Tibial nerve (tissue), 4 donors: ENCODE data around the gene NOC2L. TPM values are rescaled to one million over a fixed set of nuclear protein-coding genes. Genes with fewer than 3 reads are reported as not detected.
"Not testable (repeated sequence)": the region's sequence is repeated elsewhere in the genome, so short reads cannot be mapped to it uniquely, and the experiment has no call there.

Source experiments
- DNase-seq, 2 donors: peaks; one replicate each; pipeline ENCODE4 v3.0.0-alpha.2; 2019; ENCODE audit warnings: low spot score in 2 of 2
- H3K27ac ChIP-seq, 4 donors: fragments of 200-600 bp; sonication (generic) in 3 of 4; one replicate each; pipeline ENCODE4 v1.5.1; 2017 to 2019; ENCODE audit warnings: mild to moderate bottlenecking in 1 of 4
- H3K27me3 ChIP-seq, 2 donors: fragments of 200-600 bp; sonication (generic) in 1 of 2; one replicate each; pipeline versions ENCODE4 v1.5.1 to v1.6.0; 2017 to 2019
- H3K36me3 ChIP-seq, 3 donors: fragments of 200-600 bp; sonication (generic); one replicate each; pipeline ENCODE4 v1.5.1; 2018 to 2019
- H3K4me1 ChIP-seq, 4 donors: fragments of 200-600 bp; sonication (generic) in 3 of 4; one replicate each; pipeline ENCODE4 v1.5.1; 2017 to 2019
- H3K4me3 ChIP-seq, 4 donors: fragments of 200-600 bp; sonication (generic) in 3 of 4; one replicate each; pipeline ENCODE4 v1.5.1; 2017 to 2019; ENCODE audit warnings: mild to moderate bottlenecking in 1 of 4, moderate library complexity in 1 of 4
- H3K9me3 ChIP-seq, 4 donors: fragments of 200-600 bp; sonication (generic) in 3 of 4; one replicate each; pipeline ENCODE4 v1.5.1; 2017 to 2019
- EP300 ChIP-seq, 2 donors: sonication (generic); formaldehyde crosslinking; IDR thresholded peaks; one replicate each; pipeline ENCODE4 v1.6.1; 2017; ENCODE audit warnings: antibody characterized with exemption in 2 of 2, mild to moderate bottlenecking in 1 of 2
- POLR2A ChIP-seq, 2 donors: fragments of 450-650 bp; IDR thresholded peaks; one replicate each; pipeline ENCODE4 v1.6.1; 2017; ENCODE audit warnings: antibody characterized with exemption in 2 of 2, mild to moderate bottlenecking in 2 of 2, moderate library complexity in 2 of 2
- WGBS, 2 donors: methylation state at CpG; one replicate each; pipeline ENCODE4 v1.1.5; 2018; 5-methylcytosine and 5-hydroxymethylcytosine counted together
- small RNA-seq: library from RNA; depleted of rRNA; stranded (forward); fragments of <200 nt; gene quantifications from one replicate; pipeline ENCODE3, GENCODE V24; 2016
- total RNA-seq, 4 donors: library from RNA; depleted of rRNA; stranded (reverse); fragments of >200 nt; gene quantifications; one replicate each; pipeline ENCODE4 v1.1.0, GENCODE V29; 2016
- TF ChIP-seq, protein P1 (sequence below), 5 experiments: fragments of 200-600 bp in 3 of 5; fragments of 450-650 bp in 2 of 5; sonication (generic) in 3 of 5; IDR thresholded peaks; one replicate each; pipeline ENCODE4 v1.5.1; 2016 to 2019; ENCODE audit warnings: antibody characterized with exemption in 5 of 5, mild to moderate bottlenecking in 3 of 5, moderate library complexity in 2 of 5

The NOC2L gene
- total RNA-seq, 4 donors from 2014 or later: 28.2 to 54.0 (median 46.4) TPM

DNA sequence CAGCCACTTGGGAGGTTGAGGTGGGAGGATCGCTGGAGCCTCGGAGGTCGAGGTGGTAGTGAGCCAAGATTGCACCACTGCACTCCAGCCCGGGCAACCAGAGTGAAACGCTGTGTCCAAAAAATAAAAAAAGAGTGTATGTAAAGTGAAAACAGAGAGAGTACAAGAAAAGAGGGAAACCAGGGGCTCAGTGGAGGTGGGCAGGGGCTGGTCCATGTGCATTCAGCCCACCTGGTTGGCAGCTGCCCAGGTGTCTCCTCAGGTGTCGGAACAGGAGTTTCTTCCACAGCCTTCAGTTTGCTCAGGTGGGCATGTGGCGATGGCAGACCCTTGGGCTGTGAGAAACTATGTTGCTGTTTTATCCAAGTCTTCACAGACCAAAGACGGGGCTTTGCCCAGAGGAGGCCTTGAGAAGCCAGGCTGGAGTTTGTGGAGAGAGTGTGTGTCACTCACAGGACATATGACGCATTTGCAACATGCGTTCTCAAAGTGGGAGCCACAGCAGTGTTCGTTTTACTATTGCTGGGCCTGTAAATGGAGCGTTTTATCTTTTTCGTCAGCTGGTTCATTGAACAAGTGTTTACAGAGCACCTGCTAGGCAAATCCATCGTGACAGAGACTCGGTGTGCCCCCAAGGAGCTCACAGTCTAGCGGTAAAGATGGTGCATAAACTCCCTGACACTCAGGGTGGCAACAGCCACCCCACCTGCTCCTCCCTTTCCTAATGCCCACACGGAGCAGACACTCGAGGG is 57.8 kb downstream of the NOC2L start:
- H3K9me3 ChIP-seq: no peaks in the 10 kb centered on the region
- H3K27ac ChIP-seq: no peak overlapping the region
- no peak overlapping the region for H3K4me3 ChIP-seq
- no peaks in the 10 kb centered on the region for H3K36me3 ChIP-seq
- H3K27me3 ChIP-seq: peaks cover 0 to 39% of the 10 kb centered on the region in 2 donors
- H3K4me1 ChIP-seq: peaks cover 0 to 23% (median 12%) of the 10 kb centered on the region in 4 donors
- peak in 1 of 2 donors; percentile 9 for DNase-seq
- 79% methylated on average over 18 of the region's 18 CpGs for WGBS, 2 donors
- no peak for TF ChIP-seq EP300 (IDR thresholded peaks at IDR 0.05)
- TF ChIP-seq, protein P1, sequence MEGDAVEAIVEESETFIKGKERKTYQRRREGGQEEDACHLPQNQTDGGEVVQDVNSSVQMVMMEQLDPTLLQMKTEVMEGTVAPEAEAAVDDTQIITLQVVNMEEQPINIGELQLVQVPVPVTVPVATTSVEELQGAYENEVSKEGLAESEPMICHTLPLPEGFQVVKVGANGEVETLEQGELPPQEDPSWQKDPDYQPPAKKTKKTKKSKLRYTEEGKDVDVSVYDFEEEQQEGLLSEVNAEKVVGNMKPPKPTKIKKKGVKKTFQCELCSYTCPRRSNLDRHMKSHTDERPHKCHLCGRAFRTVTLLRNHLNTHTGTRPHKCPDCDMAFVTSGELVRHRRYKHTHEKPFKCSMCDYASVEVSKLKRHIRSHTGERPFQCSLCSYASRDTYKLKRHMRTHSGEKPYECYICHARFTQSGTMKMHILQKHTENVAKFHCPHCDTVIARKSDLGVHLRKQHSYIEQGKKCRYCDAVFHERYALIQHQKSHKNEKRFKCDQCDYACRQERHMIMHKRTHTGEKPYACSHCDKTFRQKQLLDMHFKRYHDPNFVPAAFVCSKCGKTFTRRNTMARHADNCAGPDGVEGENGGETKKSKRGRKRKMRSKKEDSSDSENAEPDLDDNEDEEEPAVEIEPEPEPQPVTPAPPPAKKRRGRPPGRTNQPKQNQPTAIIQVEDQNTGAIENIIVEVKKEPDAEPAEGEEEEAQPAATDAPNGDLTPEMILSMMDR (IDR thresholded peaks at IDR 0.05): no peak
- TF ChIP-seq POLR2A (IDR thresholded peaks at IDR 0.05): no peak

DNA sequence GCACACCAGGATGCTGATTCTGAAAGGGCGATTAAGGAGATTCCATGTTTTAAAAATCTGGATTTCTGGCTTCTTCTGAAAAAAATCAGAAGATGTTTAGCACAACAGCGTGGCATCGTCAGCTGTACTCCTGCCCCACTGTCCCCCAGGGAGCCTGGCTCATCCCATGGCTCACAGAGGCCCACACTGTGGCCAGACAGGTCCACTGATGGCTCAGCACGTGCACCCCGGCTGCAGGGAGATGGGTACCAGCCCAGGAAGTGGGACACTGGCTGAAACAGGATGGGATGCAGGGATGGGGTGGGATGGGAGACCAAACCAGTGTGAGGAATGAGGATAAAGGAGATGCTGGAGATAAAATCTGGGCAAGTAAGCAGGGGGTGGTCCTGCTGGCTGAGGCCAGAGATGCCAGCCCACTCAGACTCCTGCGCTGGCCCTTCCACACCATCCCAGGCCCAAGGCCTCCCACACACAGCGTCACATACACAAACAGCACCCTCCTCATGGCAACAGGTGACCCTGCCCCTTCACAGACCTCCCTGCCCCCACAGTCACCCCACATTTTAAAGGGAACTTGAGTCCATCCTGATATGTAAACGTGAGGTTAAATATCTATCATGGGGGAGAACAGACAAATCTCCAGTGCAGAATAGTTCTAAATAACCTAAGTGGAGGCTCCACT is 59.3 kb downstream of the NOC2L start:
- no peak for DNase-seq
- H3K9me3 ChIP-seq: no peaks in the 10 kb centered on the region
- 76 to 90% methylated on average over 8 of the region's 8 CpGs for WGBS, 2 donors
- no peaks in the 10 kb centered on the region for H3K36me3 ChIP-seq
- no peak overlapping the region for H3K4me3 ChIP-seq
- H3K4me1 ChIP-seq: peaks cover 0 to 8% (median 1%) of the 10 kb centered on the region in 4 donors
- H3K27ac ChIP-seq: no peak overlapping the region
- TF ChIP-seq POLR2A (IDR thresholded peaks at IDR 0.05) (no peak), EP300 (IDR thresholded peaks at IDR 0.05) (no peak)
- TF ChIP-seq, protein P1 (IDR thresholded peaks at IDR 0.05): no peak
- peaks cover 0 to 36% of the 10 kb centered on the region in 2 donors for H3K27me3 ChIP-seq

DNA sequence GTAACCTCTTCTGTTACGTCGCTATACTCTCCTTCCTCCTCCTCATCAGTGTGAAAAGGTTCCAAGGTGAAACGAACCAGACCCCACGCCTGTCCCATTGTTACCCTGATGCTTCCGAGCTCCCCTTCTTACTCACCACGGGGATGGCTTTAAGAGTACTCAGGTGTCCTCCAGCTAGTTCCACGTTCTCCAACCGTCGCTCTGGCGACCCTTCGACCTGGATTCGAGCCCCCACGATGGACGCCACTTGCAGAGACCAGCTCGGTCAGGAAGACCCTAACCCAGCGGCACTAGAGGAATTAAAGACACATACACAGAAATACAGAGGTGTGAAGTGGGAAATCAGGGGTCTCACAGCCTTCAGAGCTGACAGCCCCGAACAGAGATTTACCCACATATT is 61.1 kb downstream of the NOC2L start:
- H3K27me3 ChIP-seq: peaks cover 0 to 32% of the 10 kb centered on the region in 2 donors
- not testable (repeated sequence) for H3K36me3 ChIP-seq, DNase-seq, H3K4me1 ChIP-seq, H3K4me3 ChIP-seq, H3K9me3 ChIP-seq, H3K27ac ChIP-seq
- 56 to 67% methylated on average over 17 of the region's 17 CpGs for WGBS, 2 donors

DNA sequence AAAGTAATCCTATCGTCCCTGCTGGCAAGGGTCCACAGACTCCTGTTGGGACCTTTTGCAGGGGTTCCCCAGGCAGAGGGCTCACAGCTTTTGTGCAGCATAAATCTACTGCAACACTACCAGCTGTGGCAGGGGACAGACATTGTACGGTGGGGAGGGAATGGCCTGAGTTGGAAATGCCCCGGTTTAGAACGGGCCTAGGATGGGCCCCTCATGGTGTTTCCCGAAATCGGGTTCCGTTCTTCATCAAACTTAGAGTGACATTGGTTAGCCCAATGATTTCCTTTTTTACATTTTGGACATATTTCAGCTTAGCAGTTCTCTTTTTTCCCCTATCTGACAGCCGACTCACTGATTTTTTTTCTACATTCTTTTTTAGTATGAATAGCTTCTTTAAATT is 61.8 kb downstream of the NOC2L start:
- 50 to 51% methylated on average over 8 of the region's 8 CpGs for WGBS, 2 donors
- Histone ChIP-seq H3K9me3 (no peaks in the 10 kb centered on the region), H3K27me3 (peaks cover 0 to 32% of the 10 kb centered on the region in 2 donors), H3K4me1 (no peaks in the 10 kb centered on the region), H3K4me3 (no peak overlapping the region), H3K36me3 (no peaks in the 10 kb centered on the region), H3K27ac (no peak overlapping the region)
- no peak for DNase-seq
- no peak for TF ChIP-seq POLR2A (IDR thresholded peaks at IDR 0.05)
- TF ChIP-seq EP300 (IDR thresholded peaks at IDR 0.05): no peak
- TF ChIP-seq, protein P1 (IDR thresholded peaks at IDR 0.05): no peak

Small RNAs within 50 kb of the gene (small RNA-seq; reads per million reads assigned to genes)
- gene AL645608.3 (not detected), gene AL645608.4 (not detected)

Other genes with a start within 250 kb of the NOC2L start
- gene SAMD11, start 35.3 kb downstream of the NOC2L start, total RNA-seq: 10 to 100 TPM in 2 of 4 donors, 1 to 10 TPM in 2; 2.6 to 15.9 (median 11.5) TPM
- gene KLHL17, start 1.3 kb upstream of the NOC2L start, total RNA-seq: 10 to 100 TPM in 3 of 4 donors, 1 to 10 TPM in 1; 4.2 to 19.2 (median 11.9) TPM
- gene PLEKHN1, start 7.2 kb upstream of the NOC2L start, total RNA-seq: 1 to 10 TPM in 1 of 4 donors, under 1 TPM in 1, not detected in 2; 0.21 to 2.4 TPM
- under 1 TPM in 2 of 4 donors, not detected in 2; 0.22 to 0.78 TPM for gene PERM1, start 22.8 kb upstream of the NOC2L start, total RNA-seq
- 10 to 100 TPM; 26.9 to 70.8 (median 58.7) TPM for gene HES4, start 40.8 kb upstream of the NOC2L start, total RNA-seq
- gene ISG15, start 54.2 kb upstream of the NOC2L start, total RNA-seq: 10 to 100 TPM; 29.1 to 65.4 (median 48.7) TPM
- 10 to 100 TPM; 10.9 to 35.7 (median 20.6) TPM for gene AGRN, start 60.9 kb upstream of the NOC2L start, total RNA-seq
- not detected for gene RNF223, start 115.0 kb upstream of the NOC2L start, total RNA-seq
- 10 to 100 TPM; 18.4 to 29.4 (median 23.1) TPM for gene C1orf159, start 156.8 kb upstream of the NOC2L start, total RNA-seq
- gene TTLL10, start 214.6 kb upstream of the NOC2L start, total RNA-seq: not detected
- gene TNFRSF18, start 247.3 kb upstream of the NOC2L start, total RNA-seq: under 1 TPM in 1 of 4 donors, not detected in 3; 0.44 TPM